GM12873 (cell line): ENCODE data around the gene ERMP1.

Experiments used
- CTCF ChIP-seq: IDR thresholded peaks from 2 replicates; pipeline ENCODE4 v1.5.1; 2012; ENCODE audit warnings: low read depth, mild to moderate bottlenecking, moderate library complexity, low read length, control low read depth; ENCODE audit not compliant: insufficient read depth; ENCODE audit errors: missing control alignments

Gene ERMP1

GRCh38 chr9:5832538-5833529 is at the start of gene ERMP1:
Gene ERMP1 (minus strand): TSS chr9:5833117. CDS start chr9:5833027, 90 bp downstream.
- TF ChIP-seq CTCF, result peak; percentile 90

- TF ChIP-seq CTCF, result no peak
Observed at GRCh38 chr9:5879419-5880181, 46.7 kb upstream of the ERMP1 start.

- TF ChIP-seq CTCF, result no peak
Observed at GRCh38 chr9:5876711-5877110, 43.8 kb upstream of the ERMP1 start.

GRCh38 chr9:5876026-5876425 is 43.1 kb upstream of the ERMP1 start:
- peak; percentile 22 for TF ChIP-seq CTCF

GRCh38 chr9:5874048-5874447 is 41.1 kb upstream of the ERMP1 start:
- TF ChIP-seq CTCF, result no peak

GRCh38 chr9:5873439-5873838 is 40.5 kb upstream of the ERMP1 start:
- TF ChIP-seq CTCF, result no peak

GRCh38 chr9:5872511-5872910 is 39.6 kb upstream of the ERMP1 start:
- TF ChIP-seq CTCF, result no peak
